Heart left ventricle (tissue), 13 donors: ENCODE data around the gene THOC6.

Experiments
- POLR2A ChIP-seq, 2 donors: fragments of 450-650 bp; IDR thresholded peaks; one replicate each; pipeline ENCODE4 v1.6.1; 2017; ENCODE audit warnings: antibody characterized with exemption in 2 of 2, mild to moderate bottlenecking in 2 of 2, moderate library complexity in 2 of 2
- TF ChIP-seq, protein P1 (sequence below), 12 donors: fragments of 200-600 bp; sonication (generic) in 4 of 12; IDR thresholded peaks; one replicate each; pipeline versions ENCODE4 v1.5.0 to v1.8.0; 2018 to 2022; ENCODE audit warnings: antibody characterized with exemption in 12 of 12, mild to moderate bottlenecking in 5 of 12
- donor health status: ischemic (EF 13 %, LVEDD 7.1; RV severe dilation, severe dysfunction).
- donor health status: DM: no; HTN: yes; CAD: no.
- donor health status: DM: no; HTN: no; CAD: no.
- donor health status: ischemic (EF 25% LVEDD 6.9; RV normal size, moderate dysfunction).
- donor health status: ischemic (EF 25% LVEDD 5.7; RV mildly dilated, moderate dysfunction).
- donor health status: ischemic (EF 35%, LVEDD 5.7; RV mildly dilated, moderate dysfunction).
- donor health status: nonischemic (EF 11% LVEDD 7.7; RV severe dilation, severe dysfunction).
- donor health status: DM: yes; HTN: yes; CAD: no.
- donor health status: PGD.
- donor health status: ischemic (EF 29% LVEDD 5.4; RV normal size, mild dysfunction).
- donor health status: nonischemic (EF 23%, LVEDD 6.1; RV moderate dilation, normal function).

DNA sequence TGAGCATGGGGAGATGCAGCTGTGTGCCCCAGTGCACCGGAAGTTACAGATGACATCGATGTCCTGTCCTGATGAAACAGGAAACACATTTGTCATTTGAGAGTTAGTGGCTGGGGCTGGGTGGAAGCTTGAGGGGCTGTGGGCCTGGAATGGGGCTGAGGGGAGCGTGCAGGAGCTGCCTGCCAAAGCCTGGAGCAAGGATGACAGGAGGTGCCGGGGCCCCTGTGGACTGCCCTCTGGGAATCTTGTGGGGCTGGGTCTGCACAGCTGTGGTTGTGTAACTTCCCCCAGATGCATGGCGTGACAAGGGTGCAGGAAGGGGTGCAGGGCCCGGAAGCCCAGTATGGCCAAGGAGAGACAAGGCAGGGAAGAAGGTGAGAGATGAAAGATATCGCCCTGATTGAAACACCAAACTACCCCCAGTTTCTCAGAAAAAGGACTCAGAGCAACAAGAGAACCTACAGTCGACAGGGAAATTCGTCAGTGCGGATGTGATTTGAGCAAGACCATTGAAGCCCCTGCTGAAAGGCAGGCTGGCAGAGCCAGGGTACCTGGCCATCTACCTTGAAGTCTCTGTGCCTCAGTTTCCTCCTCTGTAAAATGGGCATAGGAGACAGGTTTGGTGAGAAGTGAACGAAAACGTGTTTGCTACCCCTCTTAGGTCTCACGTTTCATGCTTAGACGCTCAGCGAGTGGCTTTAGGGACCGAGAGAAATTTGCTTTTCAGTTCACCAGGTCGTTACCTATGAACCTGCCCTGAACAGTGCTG lies 31.3 kb downstream of the THOC6 start:
- TF ChIP-seq, protein P1, sequence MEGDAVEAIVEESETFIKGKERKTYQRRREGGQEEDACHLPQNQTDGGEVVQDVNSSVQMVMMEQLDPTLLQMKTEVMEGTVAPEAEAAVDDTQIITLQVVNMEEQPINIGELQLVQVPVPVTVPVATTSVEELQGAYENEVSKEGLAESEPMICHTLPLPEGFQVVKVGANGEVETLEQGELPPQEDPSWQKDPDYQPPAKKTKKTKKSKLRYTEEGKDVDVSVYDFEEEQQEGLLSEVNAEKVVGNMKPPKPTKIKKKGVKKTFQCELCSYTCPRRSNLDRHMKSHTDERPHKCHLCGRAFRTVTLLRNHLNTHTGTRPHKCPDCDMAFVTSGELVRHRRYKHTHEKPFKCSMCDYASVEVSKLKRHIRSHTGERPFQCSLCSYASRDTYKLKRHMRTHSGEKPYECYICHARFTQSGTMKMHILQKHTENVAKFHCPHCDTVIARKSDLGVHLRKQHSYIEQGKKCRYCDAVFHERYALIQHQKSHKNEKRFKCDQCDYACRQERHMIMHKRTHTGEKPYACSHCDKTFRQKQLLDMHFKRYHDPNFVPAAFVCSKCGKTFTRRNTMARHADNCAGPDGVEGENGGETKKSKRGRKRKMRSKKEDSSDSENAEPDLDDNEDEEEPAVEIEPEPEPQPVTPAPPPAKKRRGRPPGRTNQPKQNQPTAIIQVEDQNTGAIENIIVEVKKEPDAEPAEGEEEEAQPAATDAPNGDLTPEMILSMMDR (IDR thresholded peaks at IDR 0.05): no peak
- TF ChIP-seq POLR2A (IDR thresholded peaks at IDR 0.05): no peak
